HEK293 (cell line): ENCODE results near the gene LASP1.

Experiments used
- BCL11A ChIP-seq: fragments of 450-650 bp; formaldehyde crosslinking; IDR thresholded peaks from 2 replicates; pipeline ENCODE4 v1.5.1; 2016; ENCODE audit warnings: low read depth, missing biosample characterization, missing genetic modification characterization
- HOXC10 ChIP-seq: sonication (generic); formaldehyde crosslinking; IDR thresholded peaks from 2 replicates; pipeline ENCODE4 v1.8.1; 2023; ENCODE audit warnings: mild to moderate bottlenecking, missing genetic modification reagents
- MEIS1 ChIP-seq: sonication (generic); formaldehyde crosslinking; IDR thresholded peaks from 2 replicates; pipeline ENCODE4 v1.8.1; 2022; ENCODE audit warnings: missing genetic modification reagents, mild to moderate bottlenecking, borderline replicate concordance
- PRDM4 ChIP-seq: fragments of 450-650 bp; formaldehyde crosslinking; IDR thresholded peaks from 2 replicates; pipeline ENCODE4 v1.5.1; 2017; ENCODE audit warnings: missing biosample characterization, missing genetic modification characterization
- REPIN1 ChIP-seq: fragments of 450-650 bp; formaldehyde crosslinking; IDR thresholded peaks from 2 replicates; pipeline ENCODE4 v1.5.1; 2017; ENCODE audit warnings: missing biosample characterization, missing genetic modification characterization, low read depth
- SALL2 ChIP-seq: fragments of 450-650 bp; formaldehyde crosslinking; IDR thresholded peaks from 2 replicates; pipeline ENCODE4 v1.5.0; 2017; ENCODE audit warnings: missing biosample characterization, mild to moderate bottlenecking, missing genetic modification characterization, borderline replicate concordance
- SCRT2 ChIP-seq: fragments of 450-650 bp; formaldehyde crosslinking; IDR thresholded peaks from 2 replicates; pipeline ENCODE4 v1.5.1; 2016; ENCODE audit warnings: missing biosample characterization, missing genetic modification characterization
- ZFP69B ChIP-seq: fragments of 450-650 bp; formaldehyde crosslinking; IDR thresholded peaks from 2 replicates; pipeline ENCODE4 v1.5.1; 2016; ENCODE audit warnings: missing biosample characterization, missing genetic modification characterization
- ZIC2 ChIP-seq: fragments of 450-650 bp; formaldehyde crosslinking; IDR thresholded peaks from 2 replicates; pipeline ENCODE4 v1.5.1; 2016; ENCODE audit warnings: missing biosample characterization, missing genetic modification characterization
- ZNF112 ChIP-seq: fragments of 450-650 bp; formaldehyde crosslinking; IDR thresholded peaks from 2 replicates; pipeline ENCODE4 v1.5.0; 2017; ENCODE audit warnings: missing biosample characterization, missing genetic modification characterization
- ZNF114 ChIP-seq: fragments of 450-650 bp; formaldehyde crosslinking; IDR thresholded peaks from 2 replicates; pipeline ENCODE4 v1.5.0; 2017; ENCODE audit warnings: missing biosample characterization, missing genetic modification characterization
- ZNF157 ChIP-seq: fragments of 450-650 bp; formaldehyde crosslinking; IDR thresholded peaks from 2 replicates; pipeline ENCODE4 v1.5.1; 2016; ENCODE audit warnings: missing biosample characterization, missing genetic modification characterization
- ZNF174 ChIP-seq: fragments of 450-650 bp; formaldehyde crosslinking; IDR thresholded peaks from 2 replicates; pipeline ENCODE4 v1.5.0; 2017; ENCODE audit warnings: missing biosample characterization, mild to moderate bottlenecking, missing genetic modification characterization
- ZNF184 ChIP-seq: fragments of 450-650 bp; IDR thresholded peaks from 2 replicates; pipeline ENCODE4 v1.5.1; 2018; ENCODE audit warnings: missing biosample characterization, mild to moderate bottlenecking, missing genetic modification characterization
- ZNF23 ChIP-seq: fragments of 450-650 bp; formaldehyde crosslinking; IDR thresholded peaks from 2 replicates; pipeline ENCODE4 v1.5.1; 2016; ENCODE audit warnings: missing biosample characterization, missing genetic modification characterization, borderline replicate concordance
- ZNF324 ChIP-seq: fragments of 450-650 bp; formaldehyde crosslinking; IDR thresholded peaks from 2 replicates; pipeline ENCODE4 v1.5.1; 2016; ENCODE audit warnings: missing biosample characterization, missing genetic modification characterization
- ZNF394 ChIP-seq: fragments of 450-650 bp; formaldehyde crosslinking; IDR thresholded peaks from 2 replicates; pipeline ENCODE4 v1.5.1; 2016; ENCODE audit warnings: missing biosample characterization, missing genetic modification characterization, mild to moderate bottlenecking, moderate library complexity, borderline replicate concordance
- ZNF404 ChIP-seq: fragments of 450-650 bp; formaldehyde crosslinking; IDR thresholded peaks from 2 replicates; pipeline ENCODE4 v1.5.1; 2017; ENCODE audit warnings: missing biosample characterization, missing genetic modification characterization
- ZNF426 ChIP-seq: fragments of 450-650 bp; formaldehyde crosslinking; IDR thresholded peaks from 2 replicates; pipeline ENCODE4 v1.5.1; 2017; ENCODE audit warnings: missing biosample characterization, missing genetic modification characterization, mild to moderate bottlenecking, inconsistent platforms, moderate library complexity
- ZNF518A ChIP-seq: fragments of 450-650 bp; formaldehyde crosslinking; conservative IDR thresholded peaks from 2 replicates; pipeline ENCODE4 v1.5.1; 2016; ENCODE audit warnings: low read depth, missing biosample characterization, missing genetic modification characterization
- ZNF544 ChIP-seq: fragments of 450-650 bp; formaldehyde crosslinking; IDR thresholded peaks from 2 replicates; pipeline ENCODE4 v1.5.0; 2017; ENCODE audit warnings: missing biosample characterization, missing genetic modification characterization
- ZNF629 ChIP-seq: fragments of 450-650 bp; formaldehyde crosslinking; IDR thresholded peaks from 2 replicates; pipeline ENCODE4 v1.5.1; 2017; ENCODE audit warnings: missing biosample characterization, missing genetic modification characterization
- ZNF76 ChIP-seq: fragments of 450-650 bp; formaldehyde crosslinking; IDR thresholded peaks from 2 replicates; pipeline ENCODE4; 2016; ENCODE audit warnings: low read depth, missing biosample characterization, missing genetic modification characterization, borderline replicate concordance
- ZSCAN16 ChIP-seq: fragments of 450-650 bp; formaldehyde crosslinking; IDR thresholded peaks from 2 replicates; pipeline ENCODE4 v1.5.1; 2016; ENCODE audit warnings: missing biosample characterization, missing genetic modification characterization
- TF ChIP-seq, protein P1 (sequence below): fragments of 450-650 bp; formaldehyde crosslinking; IDR thresholded peaks from 2 replicates; pipeline ENCODE4 v1.5.1; 2016; ENCODE audit warnings: missing biosample characterization, missing genetic modification characterization, low read depth
- TF ChIP-seq, protein P2 (sequence below): fragments of 450-650 bp; formaldehyde crosslinking; IDR thresholded peaks from 2 replicates; pipeline ENCODE4 v1.5.1; 2016; ENCODE audit warnings: missing biosample characterization, missing genetic modification characterization, low read depth
- TF ChIP-seq, protein P3 (sequence below): fragments of 450-650 bp; IDR thresholded peaks from 2 replicates; pipeline ENCODE4 v1.5.1; 2018; ENCODE audit warnings: missing biosample characterization, missing genetic modification characterization

The LASP1 gene

GRCh38 chr17:38868817-38869525 is 887 bp upstream of the LASP1 start (continued):
- TF ChIP-seq, protein P1, sequence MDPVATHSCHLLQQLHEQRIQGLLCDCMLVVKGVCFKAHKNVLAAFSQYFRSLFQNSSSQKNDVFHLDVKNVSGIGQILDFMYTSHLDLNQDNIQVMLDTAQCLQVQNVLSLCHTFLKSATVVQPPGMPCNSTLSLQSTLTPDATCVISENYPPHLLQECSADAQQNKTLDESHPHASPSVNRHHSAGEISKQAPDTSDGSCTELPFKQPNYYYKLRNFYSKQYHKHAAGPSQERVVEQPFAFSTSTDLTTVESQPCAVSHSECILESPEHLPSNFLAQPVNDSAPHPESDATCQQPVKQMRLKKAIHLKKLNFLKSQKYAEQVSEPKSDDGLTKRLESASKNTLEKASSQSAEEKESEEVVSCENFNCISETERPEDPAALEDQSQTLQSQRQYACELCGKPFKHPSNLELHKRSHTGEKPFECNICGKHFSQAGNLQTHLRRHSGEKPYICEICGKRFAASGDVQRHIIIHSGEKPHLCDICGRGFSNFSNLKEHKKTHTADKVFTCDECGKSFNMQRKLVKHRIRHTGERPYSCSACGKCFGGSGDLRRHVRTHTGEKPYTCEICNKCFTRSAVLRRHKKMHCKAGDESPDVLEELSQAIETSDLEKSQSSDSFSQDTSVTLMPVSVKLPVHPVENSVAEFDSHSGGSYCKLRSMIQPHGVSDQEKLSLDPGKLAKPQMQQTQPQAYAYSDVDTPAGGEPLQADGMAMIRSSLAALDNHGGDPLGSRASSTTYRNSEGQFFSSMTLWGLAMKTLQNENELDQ (tag by site-specific recombination), result no peak
- TF ChIP-seq, protein P2, sequence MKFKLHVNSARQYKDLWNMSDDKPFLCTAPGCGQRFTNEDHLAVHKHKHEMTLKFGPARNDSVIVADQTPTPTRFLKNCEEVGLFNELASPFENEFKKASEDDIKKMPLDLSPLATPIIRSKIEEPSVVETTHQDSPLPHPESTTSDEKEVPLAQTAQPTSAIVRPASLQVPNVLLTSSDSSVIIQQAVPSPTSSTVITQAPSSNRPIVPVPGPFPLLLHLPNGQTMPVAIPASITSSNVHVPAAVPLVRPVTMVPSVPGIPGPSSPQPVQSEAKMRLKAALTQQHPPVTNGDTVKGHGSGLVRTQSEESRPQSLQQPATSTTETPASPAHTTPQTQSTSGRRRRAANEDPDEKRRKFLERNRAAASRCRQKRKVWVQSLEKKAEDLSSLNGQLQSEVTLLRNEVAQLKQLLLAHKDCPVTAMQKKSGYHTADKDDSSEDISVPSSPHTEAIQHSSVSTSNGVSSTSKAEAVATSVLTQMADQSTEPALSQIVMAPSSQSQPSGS (tag by site-specific recombination), result no peak
- TF ChIP-seq ZNF629 (tag by site-specific recombination) (peak; percentile 77), SALL2 (tag by site-specific recombination) (no peak), ZNF76 (tag by site-specific recombination) (peak; percentile 64), ZNF174 (tag by site-specific recombination) (no peak), ZNF544 (tag by site-specific recombination) (no peak), ZIC2 (tag by site-specific recombination) (peak; percentile 45; the same call in 1 of the 2 replicates), SCRT2 (tag by site-specific recombination) (no peak), ZSCAN16 (no peak), ZFP69B (no peak), HOXC10 (CRISPR knock-in tag) (no peak), ZNF324 (tag by site-specific recombination) (no peak; the same call in none of the 2 replicates), BCL11A (no peak), ZNF426 (tag by site-specific recombination) (no peak), ZNF23 (no peak), ZNF114 (tag by site-specific recombination) (no peak), ZNF157 (no peak), ZNF404 (tag by site-specific recombination) (no peak), ZNF394 (tag by site-specific recombination) (peak; percentile 61; the same call in 1 of the 2 replicates), ZNF184 (tag by site-specific recombination) (no peak), REPIN1 (tag by site-specific recombination) (no peak), MEIS1 (CRISPR knock-in tag) (no peak), PRDM4 (tag by site-specific recombination) (no peak), ZNF112 (tag by site-specific recombination) (no peak), ZNF518A (tag by site-specific recombination) (peak; percentile 41; the same call in 1 of the 2 replicates)
- TF ChIP-seq, protein P3, sequence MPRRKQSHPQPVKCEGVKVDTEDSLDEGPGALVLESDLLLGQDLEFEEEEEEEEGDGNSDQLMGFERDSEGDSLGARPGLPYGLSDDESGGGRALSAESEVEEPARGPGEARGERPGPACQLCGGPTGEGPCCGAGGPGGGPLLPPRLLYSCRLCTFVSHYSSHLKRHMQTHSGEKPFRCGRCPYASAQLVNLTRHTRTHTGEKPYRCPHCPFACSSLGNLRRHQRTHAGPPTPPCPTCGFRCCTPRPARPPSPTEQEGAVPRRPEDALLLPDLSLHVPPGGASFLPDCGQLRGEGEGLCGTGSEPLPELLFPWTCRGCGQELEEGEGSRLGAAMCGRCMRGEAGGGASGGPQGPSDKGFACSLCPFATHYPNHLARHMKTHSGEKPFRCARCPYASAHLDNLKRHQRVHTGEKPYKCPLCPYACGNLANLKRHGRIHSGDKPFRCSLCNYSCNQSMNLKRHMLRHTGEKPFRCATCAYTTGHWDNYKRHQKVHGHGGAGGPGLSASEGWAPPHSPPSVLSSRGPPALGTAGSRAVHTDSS, result 0 out of 2 replicates have a peak, but pooled peaks have one; percentile 27
